IPS-18a (cell line): ENCODE data around the gene MCU.
"Not testable (repeated sequence)": the region's sequence is repeated elsewhere in the genome, so short reads cannot be mapped to it uniquely, and the experiment has no call there.

Experiments used
- H3K27ac ChIP-seq: one replicate; pipeline ENCODE4 v1.5.1; 2013; ENCODE audit warnings: low read length
- H3K27me3 ChIP-seq: one replicate; pipeline ENCODE4 v1.6.1; 2013; ENCODE audit warnings: mild to moderate bottlenecking, low read length; ENCODE audit not compliant: control insufficient read depth, insufficient read depth
- H3K36me3 ChIP-seq: one replicate; pipeline ENCODE4 v1.6.1; 2013; ENCODE audit warnings: low read depth, low read length; ENCODE audit not compliant: control insufficient read depth
- H3K4me1 ChIP-seq: one replicate; pipeline ENCODE4 v1.6.1; 2013; ENCODE audit warnings: low read depth, low read length; ENCODE audit not compliant: control insufficient read depth
- H3K4me3 ChIP-seq: one replicate; pipeline ENCODE4 v1.5.1; 2013; ENCODE audit warnings: low read length
- H3K9ac ChIP-seq: one replicate; pipeline ENCODE4 v1.6.1; 2013; ENCODE audit warnings: mild to moderate bottlenecking, low read length, moderate library complexity
- H3K9me3 ChIP-seq: one replicate; pipeline ENCODE4 v1.6.1; 2013; ENCODE audit warnings: low read depth, low read length; ENCODE audit not compliant: control insufficient read depth

MCU gene

DNA sequence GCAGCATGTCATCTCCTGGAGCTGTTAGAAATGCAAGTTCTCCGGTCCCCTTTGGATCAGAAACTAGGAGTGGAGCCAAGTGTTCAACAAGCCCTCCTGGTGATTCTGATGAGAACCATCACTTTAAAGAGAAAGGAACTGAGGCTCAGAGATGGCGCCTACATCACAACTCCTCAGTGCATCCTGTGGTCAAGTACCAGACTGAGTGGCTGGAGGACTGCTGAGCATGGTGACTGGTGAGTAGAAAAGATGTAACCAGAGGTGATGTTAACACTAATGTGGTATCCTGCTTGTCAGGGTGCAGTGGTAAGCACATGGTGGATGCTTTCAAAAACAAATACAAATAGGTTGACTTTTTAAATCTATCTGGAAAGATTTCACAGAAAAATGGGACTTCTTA lies 198.1 kb downstream of the MCU start:
- H3K9ac ChIP-seq, result no peak overlapping the region
- H3K27ac ChIP-seq, result no peak overlapping the region
- H3K27me3 ChIP-seq, result no peaks in the 10 kb centered on the region
- H3K9me3 ChIP-seq, result no peaks in the 10 kb centered on the region
- H3K36me3 ChIP-seq, result no peaks in the 10 kb centered on the region
- no peak overlapping the region for H3K4me3 ChIP-seq
- peaks cover 31% of the 10 kb centered on the region for H3K4me1 ChIP-seq

DNA sequence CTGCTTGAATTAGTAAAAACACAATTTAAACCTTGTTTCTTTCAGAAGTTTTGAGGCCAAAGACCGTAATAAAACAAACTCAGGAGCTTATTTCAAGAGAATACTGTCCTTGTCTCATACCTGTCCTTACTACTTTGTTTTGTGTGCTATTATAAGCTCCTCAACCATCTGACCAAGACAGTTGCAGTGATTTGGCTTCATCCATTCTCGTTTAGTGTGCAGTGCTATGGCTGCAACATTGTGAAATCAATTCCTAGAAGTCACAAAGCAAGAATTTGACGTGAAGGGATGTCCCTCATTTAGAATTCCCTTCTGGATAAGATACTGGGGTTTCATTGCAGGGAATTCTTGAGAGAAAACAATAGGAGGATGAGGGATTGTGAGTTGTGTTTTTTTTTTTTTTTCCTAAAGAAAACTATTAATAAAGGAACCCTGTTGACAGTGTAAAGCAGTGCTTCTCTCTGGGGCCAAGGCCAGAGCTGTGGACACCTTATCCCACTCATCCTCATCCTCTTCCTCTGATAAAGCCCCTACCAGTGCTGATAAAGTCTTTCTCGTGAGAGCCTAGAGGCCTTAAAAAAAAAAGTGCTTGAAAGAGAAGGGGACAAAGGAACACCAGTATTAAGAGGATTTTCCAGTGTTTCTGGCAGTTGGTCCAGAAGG lies 201.3 kb downstream of the MCU start, which contains the start of gene OIT3:
Gene OIT3 (plus strand): TSS at position 604 of the 663 bp plus-strand sequence. CDS start 60 bp downstream, outside the sequence.
- Histone ChIP-seq H3K27ac (no peak within 1 kb of the TSS), H3K9me3 (no peaks in the 10 kb centered on the region), H3K27me3 (no peaks in the 10 kb centered on the region), H3K4me1 (no peaks in the 10 kb centered on the region), H3K4me3 (no peak within 1 kb of the TSS), H3K36me3 (no peaks in the 10 kb centered on the region), H3K9ac (no peak within 1 kb of the TSS)

DNA sequence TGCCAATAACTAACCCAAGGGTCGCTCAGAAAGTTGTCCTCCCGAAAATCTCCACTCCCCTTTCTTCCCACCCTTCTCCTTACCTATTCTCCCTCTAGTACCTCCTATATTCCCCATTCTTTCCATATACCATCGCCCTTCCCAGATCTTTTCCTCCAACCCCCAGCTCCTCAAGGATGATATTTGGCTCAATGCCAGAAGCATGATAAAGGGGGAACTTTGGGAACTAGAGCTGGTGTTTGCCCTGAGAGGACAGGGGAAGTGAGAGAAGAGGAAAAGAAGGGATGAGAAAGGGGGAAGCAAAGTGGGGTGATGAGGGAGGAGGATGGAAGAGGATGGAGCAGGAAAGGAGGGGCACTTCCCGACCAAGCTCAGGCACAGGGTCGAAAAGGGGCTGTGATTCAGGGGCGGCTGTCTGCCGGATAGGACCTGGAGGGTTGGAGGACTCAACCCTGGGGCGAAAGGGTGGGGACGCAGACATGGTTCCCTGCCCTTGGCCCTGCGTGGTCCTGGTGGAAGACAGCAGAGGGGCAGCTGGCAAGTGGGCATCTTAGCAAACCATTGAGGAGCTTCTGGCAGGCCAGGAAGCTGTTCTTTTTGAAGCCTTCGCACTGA lies 203.4 kb downstream of the MCU start:
- no peak overlapping the region for H3K4me3 ChIP-seq
- H3K27me3 ChIP-seq, result no peaks in the 10 kb centered on the region
- H3K36me3 ChIP-seq, result no peaks in the 10 kb centered on the region
- no peak overlapping the region for H3K9ac ChIP-seq
- no peaks in the 10 kb centered on the region for H3K4me1 ChIP-seq
- H3K27ac ChIP-seq, result no peak overlapping the region
- H3K9me3 ChIP-seq, result no peaks in the 10 kb centered on the region

DNA sequence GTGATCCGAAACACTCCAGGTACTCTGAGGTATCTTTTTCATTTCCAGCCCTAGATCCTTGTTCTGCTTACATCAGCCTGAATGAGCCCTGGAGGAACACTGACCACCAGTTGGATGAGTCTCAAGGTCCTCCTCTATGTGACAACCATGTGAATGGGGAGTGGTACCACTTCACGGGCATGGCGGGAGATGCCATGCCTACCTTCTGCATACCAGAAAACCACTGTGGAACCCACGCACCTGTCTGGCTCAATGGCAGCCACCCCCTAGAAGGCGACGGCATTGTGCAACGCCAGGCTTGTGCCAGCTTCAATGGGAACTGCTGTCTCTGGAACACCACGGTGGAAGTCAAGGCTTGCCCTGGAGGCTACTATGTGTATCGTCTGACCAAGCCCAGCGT lies 206.7 kb downstream of the MCU start:
- Histone ChIP-seq H3K9me3 (no peaks in the 10 kb centered on the region), H3K27ac (no peak overlapping the region), H3K4me1 (no peaks in the 10 kb centered on the region), H3K9ac (no peak overlapping the region), H3K36me3 (no peaks in the 10 kb centered on the region), H3K4me3 (no peak overlapping the region), H3K27me3 (no peaks in the 10 kb centered on the region)

DNA sequence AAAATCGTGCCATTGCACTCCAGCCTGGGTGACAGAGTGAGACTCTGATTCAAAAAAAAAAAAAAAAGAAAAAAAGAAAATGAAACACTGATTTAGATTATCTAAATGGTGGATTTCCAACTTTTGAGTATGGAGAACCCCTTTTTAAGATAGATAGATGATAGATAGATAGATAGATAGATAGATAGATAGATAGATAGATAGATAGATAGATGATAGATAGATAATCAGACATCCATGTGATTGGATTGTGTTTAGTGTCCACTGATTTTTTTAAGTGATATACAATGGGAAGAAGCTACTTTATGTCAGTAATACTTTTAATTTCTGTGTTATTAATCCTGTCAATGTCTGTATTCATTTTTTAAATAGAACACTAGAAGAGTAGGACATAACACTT lies 207.6 kb downstream of the MCU start:
- Histone ChIP-seq H3K4me3 (no peak overlapping the region), H3K27ac (no peak overlapping the region), H3K27me3 (no peaks in the 10 kb centered on the region), H3K9me3 (no peaks in the 10 kb centered on the region), H3K9ac (no peak overlapping the region), H3K4me1 (no peaks in the 10 kb centered on the region), H3K36me3 (no peaks in the 10 kb centered on the region)

DNA sequence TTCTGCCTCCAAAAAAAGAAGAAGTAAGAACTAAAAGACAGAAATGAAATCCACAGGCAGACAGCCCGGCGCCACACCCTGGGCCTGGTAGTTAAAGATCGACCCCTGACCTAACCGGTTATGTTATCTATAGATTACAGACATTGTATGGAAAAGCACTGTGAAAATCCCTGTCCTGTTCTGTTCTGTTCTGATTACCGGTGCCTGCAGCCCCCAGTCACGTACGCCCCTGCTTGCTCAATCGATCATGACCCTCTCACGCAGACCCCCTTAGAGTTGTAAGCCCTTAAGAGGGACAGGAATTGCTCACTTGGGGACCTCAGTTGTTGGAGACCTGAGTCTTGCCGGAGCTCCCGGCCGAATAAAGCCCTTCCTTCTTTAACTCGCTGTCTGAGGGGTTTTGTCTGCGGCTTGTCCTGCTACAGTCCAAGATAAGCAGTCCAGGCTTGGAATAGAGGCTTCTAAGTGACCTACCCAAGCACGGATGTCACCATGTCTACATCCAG lies 212.1 kb downstream of the MCU start:
- not testable (repeated sequence) for H3K9me3 ChIP-seq, H3K36me3 ChIP-seq, H3K9ac ChIP-seq, H3K27ac ChIP-seq, H3K27me3 ChIP-seq, H3K4me1 ChIP-seq, H3K4me3 ChIP-seq

DNA sequence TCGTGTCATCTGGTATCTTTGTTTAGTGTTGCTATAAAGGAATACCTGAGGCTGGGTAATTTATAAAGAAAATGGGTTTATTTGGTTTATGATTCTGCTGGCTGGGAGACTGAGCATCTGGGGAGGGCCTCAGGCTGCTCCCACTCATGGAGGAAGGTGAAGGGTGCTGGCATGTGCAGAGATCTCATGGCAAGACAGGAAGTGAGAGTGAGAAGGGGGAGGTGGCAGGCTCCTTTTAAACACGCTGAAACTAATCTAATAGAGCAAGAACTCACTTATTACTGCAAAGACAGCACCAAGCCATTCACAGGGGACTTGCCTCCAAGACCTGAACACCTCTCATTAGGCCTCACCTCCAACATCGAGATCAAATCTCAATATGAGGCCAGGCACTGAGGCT lies 212.9 kb downstream of the MCU start:
- no peaks in the 10 kb centered on the region for H3K4me1 ChIP-seq
- no peaks in the 10 kb centered on the region for H3K27me3 ChIP-seq
- no peak overlapping the region for H3K27ac ChIP-seq
- H3K9ac ChIP-seq, result no peak overlapping the region
- H3K36me3 ChIP-seq, result no peaks in the 10 kb centered on the region
- H3K4me3 ChIP-seq, result no peak overlapping the region
- no peaks in the 10 kb centered on the region for H3K9me3 ChIP-seq

DNA sequence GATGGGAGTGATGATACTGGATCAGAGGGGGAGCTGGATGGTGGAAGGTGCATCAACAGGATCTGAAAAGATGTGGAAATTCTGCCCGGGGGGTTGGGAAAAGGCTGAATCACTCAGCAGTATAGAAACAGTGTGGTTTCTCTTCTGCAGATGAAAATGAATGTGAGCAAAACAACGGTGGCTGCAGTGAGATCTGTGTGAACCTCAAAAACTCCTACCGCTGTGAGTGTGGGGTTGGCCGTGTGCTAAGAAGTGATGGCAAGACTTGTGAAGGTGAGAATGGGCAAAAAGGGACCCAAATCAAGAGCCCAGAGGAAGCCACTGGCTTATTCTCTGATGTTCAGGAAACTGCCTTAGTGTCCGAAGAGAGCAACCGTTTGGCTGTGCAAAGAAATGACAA lies 214.5 kb downstream of the MCU start:
- Histone ChIP-seq H3K27ac (no peak overlapping the region), H3K9me3 (no peaks in the 10 kb centered on the region), H3K36me3 (no peaks in the 10 kb centered on the region), H3K27me3 (no peaks in the 10 kb centered on the region), H3K4me3 (no peak overlapping the region), H3K9ac (no peak overlapping the region), H3K4me1 (no peaks in the 10 kb centered on the region)

DNA sequence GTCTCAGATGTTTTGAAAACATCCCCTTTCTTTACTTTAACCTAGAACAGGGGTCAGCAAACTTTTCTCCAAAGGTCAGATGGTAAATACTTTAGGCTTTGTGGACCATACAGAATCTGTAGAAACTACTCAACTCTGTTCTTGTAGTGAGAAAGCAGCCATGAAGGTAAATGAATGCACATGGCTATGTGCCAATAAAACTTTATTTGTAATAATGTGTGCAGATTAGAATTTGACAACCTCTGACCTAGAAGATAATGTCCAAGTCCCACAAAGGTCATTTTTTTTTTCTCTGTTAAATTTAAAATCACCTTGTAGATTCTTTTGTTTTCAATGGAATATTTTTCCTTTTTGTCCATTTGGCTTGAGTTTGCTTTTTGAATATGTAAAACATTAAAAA lies 218.8 kb downstream of the MCU start:
- no peaks in the 10 kb centered on the region for H3K27me3 ChIP-seq
- no peaks in the 10 kb centered on the region for H3K36me3 ChIP-seq
- no peaks in the 10 kb centered on the region for H3K9me3 ChIP-seq
- peaks cover 5% of the 10 kb centered on the region for H3K4me1 ChIP-seq
- H3K27ac ChIP-seq, result no peak overlapping the region
- H3K9ac ChIP-seq, result no peak overlapping the region
- no peak overlapping the region for H3K4me3 ChIP-seq

DNA sequence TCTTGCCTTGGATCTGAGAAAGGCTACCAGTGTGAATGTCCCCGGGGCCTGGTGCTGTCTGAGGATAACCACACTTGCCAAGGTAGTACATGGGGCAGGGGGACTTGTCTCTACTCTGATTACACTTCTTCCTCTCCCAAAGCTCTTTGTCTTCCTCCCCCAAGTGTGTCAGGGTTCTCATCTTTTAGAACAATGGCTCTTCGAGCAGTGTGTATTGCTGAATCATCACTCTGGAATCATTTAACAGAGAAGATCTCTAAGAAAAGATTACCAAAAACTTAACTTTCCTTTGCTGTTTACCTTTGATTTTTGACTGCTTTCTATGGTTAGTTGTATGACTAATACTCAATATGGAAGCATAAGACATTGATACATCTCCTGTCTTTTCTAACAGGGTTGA lies 219.8 kb downstream of the MCU start:
- Histone ChIP-seq H3K36me3 (no peaks in the 10 kb centered on the region), H3K4me3 (no peak overlapping the region), H3K27ac (no peak overlapping the region)

DNA sequence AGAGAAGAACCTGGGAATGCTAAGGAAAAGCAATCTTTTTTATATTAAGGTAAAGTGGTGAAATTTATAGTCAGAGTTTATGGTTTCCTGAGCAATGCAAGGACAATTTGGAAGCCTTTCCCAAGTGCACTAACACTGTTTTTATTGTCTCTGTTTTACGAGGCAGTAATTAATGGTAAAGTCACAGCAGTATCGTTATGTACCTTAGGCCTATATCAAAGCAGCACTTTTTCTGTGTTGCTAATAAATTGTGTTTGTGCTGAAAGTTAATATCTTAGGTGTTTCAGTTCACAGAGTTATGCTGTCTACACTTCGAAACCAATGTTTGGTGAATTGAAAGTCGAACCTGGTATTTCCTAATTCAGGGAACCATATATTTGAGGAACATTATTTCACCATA lies 220.8 kb downstream of the MCU start:
- H3K4me3 ChIP-seq, result no peak overlapping the region
- no peak overlapping the region for H3K27ac ChIP-seq
- no peak overlapping the region for H3K9ac ChIP-seq
- H3K9me3 ChIP-seq, result no peaks in the 10 kb centered on the region
- H3K27me3 ChIP-seq, result no peaks in the 10 kb centered on the region
- H3K4me1 ChIP-seq, result peaks cover 5% of the 10 kb centered on the region
- H3K36me3 ChIP-seq, result no peaks in the 10 kb centered on the region

More for the DNA sequence above, 219.8 kb downstream of the MCU start:
- Histone ChIP-seq H3K27me3 (no peaks in the 10 kb centered on the region), H3K4me1 (peaks cover 5% of the 10 kb centered on the region), H3K9me3 (no peaks in the 10 kb centered on the region), H3K9ac (no peak overlapping the region)

DNA sequence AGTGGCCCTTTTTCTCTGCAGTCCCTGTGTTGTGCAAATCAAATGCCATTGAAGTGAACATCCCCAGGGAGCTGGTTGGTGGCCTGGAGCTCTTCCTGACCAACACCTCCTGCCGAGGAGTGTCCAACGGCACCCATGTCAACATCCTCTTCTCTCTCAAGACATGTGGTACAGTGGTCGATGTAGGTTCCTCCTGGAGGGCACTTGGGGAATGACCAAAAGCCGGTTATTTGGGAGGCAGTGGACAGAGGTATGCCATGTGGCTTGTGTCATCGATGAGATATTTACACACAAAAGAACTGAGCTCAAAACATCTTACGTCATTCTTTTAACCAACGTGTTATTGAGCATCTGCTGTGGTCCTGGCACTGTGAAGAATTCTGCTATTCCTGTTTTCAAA lies 221.3 kb downstream of the MCU start:
- no peak overlapping the region for H3K9ac ChIP-seq
- H3K4me3 ChIP-seq, result no peak overlapping the region
- no peaks in the 10 kb centered on the region for H3K9me3 ChIP-seq
- H3K27me3 ChIP-seq, result no peaks in the 10 kb centered on the region
- peaks cover 5% of the 10 kb centered on the region for H3K4me1 ChIP-seq
- H3K36me3 ChIP-seq, result no peaks in the 10 kb centered on the region
- H3K27ac ChIP-seq, result no peak overlapping the region
